SKM-1 (cell line): ENCODE results near the gene PBLD.

Source experiments
- DNase-seq: peaks from one replicate; lab custom pipeline; 2025; ENCODE audit not compliant: unreplicated experiment; lab: John Stamatoyannopoulos, UW

The PBLD gene

DNA sequence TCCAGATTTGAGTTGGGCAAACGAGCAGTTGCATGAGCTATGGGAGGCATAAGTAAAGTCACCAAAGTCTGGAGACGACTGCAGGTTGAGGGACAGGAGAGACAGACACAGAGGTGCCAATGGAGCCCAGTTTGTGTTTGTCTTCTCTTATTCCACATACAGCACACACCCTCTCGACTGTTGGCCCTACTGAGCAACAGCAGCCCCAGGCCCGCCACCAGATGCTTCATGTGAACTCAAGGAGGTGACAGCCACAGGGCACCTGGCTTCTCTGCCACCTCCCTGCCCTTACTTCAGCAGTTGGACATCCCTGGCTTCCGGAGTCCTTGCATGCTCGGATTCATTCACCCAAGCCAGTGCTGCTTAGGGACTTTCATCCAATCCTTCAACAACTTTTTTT is 94.4 kb downstream of the PBLD start:
- no peak for DNase-seq

DNA sequence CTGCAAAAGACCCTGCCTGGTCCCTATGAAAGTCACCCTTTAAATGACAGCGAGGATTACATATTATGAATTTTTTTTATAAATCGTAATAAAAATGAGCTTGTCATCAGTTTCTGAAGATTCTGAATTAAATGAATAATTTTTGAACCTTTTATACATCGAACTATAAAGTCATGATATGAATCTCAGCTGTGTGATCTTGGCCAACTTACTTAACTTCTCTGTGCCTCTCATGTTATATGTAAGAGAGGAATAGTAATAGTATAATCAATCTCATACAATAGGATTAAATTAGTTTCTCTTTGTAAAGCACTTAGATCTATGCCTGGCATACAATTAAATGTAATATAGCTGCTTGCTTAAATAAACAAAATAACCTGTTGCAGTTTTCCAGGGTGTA is 95.6 kb downstream of the PBLD start:
- DNase-seq, result no peak

DNA sequence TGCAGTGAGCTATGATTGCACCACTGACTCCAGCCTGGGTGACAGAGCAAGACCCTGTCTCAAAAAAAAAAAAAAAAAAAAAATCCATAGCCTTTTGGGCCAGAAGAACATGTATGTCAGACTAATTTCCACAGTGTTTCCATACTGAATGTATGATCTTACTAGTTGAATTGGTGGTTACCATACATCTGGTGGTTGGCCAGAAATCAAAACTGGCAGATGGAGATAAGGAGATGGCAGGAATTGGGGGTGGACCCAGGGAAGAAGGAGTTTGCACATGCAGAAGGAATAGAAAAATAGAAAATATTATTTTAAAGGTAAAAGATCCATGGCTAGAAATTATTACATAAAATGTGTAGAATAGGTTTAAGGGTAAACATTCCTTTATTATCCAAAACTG is 97.1 kb downstream of the PBLD start:
- no peak for DNase-seq

GRCh38 chr10:68235111-68235510 is 97.6 kb downstream of the PBLD start:
- no peak for DNase-seq

GRCh38 chr10:68233046-68233445 is 99.7 kb downstream of the PBLD start:
- no peak for DNase-seq
